HG03097 (cell line): Measurements from ENCODE around the gene MCM7.
A peak's percentile ranks its signal among the peaks of the same experiment; 100 is the strongest.

Experiments used
- ATAC-seq: cut with Tn5 transposase; IDR thresholded peaks from one replicate; pipeline ENCODE4 v1.9.1; 2021; ENCODE audit not compliant: unreplicated experiment, low FRiP score

MCM7 gene

DNA sequence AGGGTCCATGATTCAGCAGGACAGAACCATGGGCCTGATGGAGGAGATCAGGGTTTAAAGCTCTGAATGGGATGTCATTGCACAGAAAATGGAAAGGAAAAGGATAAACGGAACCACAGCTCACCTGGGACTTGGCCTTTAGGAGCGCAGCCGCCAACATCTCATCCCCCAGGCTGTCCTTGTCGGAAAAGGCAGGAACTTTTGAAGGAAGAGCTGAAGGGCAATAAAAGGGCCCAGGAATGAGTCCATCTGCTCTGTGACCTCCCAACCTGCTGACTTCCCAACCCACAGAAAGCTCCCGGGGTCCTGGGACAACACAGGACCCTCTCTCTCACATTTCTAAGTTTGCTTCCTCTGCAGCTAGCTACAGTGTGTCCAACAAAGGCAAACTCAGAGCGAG lies 25.8 kb downstream of the MCM7 start:
- no peak for ATAC-seq

DNA sequence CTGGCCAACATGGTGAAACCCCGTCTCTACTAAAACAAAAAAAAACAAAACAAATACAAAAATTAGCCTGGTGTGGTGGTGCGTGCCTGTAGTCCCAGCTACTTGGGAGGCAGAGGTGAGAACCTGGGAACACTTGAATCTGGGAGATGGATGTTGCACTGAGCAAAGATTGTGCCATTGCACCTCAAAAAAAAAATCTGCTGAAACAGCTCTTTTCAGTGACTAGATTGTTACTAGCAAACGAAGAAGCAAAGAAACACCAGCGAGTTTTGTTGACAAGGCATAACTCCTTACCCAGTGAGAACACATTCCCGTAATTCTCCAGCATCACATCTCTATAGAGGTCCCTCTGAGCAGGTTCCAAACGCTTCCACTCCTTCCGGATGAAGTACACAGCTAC lies 26.4 kb downstream of the MCM7 start:
- ATAC-seq = no peak

DNA sequence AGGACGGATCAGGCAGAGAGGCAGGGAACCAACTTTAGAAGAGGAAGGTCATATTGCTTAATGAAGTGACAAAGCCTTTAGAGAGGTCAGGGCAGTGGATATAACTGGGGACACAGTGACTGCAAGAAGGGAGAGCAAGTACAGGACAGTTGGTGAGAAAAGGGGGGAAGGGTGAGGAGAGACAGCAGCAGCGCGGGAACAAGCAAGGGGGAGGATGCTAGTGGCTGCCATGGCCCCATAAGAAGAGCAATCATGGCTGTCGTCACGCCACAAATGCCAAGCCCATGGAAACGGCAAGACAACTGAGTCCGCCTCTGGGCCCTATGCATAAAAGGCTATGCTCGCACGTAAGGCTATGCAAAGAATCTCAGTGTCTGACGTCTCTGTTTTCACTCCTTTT lies 28.7 kb downstream of the MCM7 start:
- ATAC-seq = no peak

DNA sequence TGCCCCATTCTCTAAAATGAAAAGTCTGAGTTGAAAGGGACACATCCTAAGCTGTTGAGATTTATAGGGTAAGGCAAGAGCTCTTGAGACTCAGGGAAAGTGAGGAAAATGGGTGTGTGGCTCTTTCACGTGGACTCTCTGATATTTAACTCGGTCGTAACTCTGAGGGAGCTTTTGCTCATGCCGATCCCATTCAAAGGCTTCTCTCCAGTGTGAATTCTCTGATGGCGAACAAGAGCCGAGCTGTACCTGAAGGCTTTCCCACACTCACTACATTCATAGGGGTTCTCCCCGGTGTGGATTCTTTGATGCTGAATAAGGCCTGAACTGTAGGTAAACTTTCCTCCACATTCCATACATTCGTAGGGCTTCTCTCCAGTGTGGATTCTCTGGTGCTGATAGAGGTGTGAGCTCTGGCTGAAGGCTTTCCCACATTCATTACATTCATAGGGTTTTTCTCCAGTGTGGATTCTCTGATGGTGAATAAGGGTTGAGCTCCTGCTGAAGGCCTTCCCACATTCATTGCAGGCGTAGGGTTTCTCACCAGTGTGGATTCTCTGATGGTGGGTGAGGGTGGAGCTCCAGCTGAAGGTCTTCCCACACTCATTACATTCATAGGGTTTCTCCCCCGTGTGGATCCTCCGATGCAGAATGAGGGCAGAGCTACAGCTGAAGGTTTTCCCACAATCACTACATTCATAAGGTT lies 30.0 kb downstream of the MCM7 start:
- no peak for ATAC-seq

DNA sequence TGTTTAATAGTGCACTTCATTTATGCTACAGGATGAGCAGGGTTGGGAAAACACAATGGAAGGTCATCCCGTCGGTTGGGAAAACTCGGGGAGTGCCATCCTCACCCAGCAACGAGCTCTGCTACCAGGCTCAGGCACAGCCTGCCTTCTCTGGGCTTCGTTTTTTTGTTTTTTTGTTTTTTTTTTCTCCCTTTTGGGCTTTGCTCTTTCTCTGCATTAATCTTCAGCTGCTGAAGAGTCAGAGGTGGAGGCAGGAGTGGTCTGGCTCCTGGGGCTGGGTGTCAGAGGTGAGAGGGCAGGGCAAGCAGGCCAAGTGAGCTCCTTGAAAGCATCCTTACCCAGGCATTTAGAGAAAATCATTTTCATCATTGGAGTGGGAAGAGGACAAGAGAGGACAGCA lies 31.2 kb downstream of the MCM7 start:
- ATAC-seq = no peak

DNA sequence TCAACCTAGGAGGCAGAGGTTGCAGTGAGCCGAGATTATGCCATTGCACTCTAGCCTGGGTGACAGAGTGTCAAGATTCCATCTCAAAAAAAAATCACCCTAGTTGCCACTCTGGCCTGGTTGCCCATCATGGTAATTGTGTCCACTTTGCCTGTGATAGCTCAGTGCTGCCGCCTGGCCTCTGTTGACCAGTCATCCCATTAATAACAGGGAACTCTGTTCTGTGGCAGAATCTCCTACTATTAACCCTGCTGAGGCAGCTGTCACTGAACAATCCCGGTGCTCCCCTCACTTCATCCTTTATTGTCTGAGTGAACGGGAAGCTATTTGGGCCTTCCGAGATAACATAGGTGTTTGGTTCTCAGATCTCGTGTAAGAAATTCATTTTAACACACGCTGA lies 34.2 kb downstream of the MCM7 start:
- ATAC-seq = no peak

DNA sequence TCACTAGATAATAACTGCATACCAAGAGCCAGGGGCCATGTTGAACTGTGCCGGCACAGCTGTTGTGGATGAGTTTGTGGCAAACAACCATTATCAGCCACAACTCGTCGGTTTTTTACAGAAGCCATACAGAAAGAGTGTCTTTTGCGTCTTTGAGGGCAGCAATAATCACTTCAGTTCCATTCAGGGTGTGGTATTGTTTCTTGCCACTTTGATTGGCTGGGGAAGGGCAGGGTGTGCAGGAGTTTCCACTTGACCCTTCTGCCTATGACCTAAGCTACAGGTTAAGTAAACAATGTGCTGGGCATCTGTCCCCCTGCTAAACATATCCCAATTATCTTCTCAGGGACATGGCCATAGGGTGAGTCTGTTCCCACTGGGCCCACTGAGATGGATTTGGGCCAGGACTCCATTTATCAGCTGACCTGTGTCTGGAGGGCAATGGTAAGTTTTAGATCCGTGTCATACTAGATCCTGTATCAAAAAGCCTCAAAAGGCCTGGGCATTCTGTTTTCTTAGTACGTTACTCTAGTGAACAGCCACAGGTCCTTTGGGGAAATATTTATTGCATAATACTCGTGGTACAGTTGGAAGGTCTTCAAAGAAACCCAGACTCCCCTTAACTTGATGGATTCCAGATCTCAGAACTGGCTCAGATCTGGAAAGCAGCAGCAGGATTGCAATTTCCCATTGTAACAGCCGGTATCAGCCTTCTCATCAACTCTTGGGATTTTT lies 35.6 kb downstream of the MCM7 start:
- ATAC-seq = no peak

DNA sequence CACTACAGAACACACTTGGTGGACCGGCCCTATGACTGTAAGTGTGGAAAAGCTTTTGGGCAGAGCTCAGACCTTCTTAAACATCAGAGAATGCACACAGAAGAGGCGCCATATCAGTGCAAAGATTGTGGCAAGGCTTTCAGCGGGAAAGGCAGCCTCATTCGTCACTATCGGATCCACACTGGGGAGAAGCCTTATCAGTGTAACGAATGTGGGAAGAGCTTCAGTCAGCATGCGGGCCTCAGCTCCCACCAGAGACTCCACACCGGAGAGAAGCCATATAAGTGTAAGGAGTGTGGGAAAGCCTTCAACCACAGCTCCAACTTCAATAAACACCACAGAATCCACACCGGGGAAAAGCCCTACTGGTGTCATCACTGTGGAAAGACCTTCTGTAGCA lies 37.0 kb downstream of the MCM7 start:
- no peak for ATAC-seq

DNA sequence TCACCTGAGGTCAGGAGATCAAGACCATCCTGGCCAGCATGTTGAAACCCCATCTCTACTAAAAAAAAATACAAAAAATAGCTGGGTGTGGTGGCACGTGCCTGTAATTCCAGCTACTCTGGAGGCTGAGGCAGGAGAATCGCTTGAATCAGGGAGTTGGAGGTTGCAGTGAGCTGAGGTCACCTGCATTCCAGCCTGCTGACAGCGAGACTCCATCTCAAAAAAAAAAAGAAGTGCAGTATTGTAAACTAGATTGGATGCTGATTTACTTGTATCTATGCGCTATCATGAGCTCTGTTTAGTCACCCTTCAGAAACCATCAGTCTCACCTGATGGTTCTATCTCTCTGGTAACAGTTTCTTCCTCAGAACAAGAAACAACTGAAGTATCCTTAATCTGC lies 37.8 kb downstream of the MCM7 start:
- no peak for ATAC-seq

DNA sequence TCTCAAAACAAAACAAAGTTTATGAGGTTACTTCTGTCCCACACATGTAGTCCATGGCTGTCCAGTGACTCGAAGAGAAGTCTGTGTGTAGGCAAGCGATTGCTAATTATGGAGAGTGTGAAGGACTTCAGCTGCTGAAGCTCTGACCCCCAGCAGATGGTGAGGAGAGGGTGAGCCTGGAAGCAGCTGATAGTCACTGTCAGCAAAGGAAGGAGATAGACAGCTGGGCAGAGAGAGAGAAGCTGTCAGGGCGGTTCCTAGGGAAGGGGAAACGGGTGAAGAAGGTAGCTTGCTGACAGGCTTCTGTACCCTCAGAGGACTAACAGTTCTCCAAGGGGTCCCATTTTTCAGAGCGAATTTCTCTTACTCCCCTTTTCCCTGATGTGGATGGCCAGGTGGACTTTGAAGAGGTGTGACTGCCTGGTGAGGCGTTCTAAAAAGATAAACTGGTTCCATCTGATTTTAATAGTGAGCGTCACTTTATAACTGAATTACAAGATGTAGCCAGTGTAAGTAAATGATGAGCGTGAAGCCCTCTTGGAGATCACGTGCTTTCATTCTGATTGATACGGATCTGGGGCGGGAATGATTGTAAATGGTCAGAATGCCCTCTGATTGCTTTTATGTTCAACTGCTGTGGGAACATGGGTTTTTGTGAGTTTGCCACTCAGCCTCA lies 39.5 kb downstream of the MCM7 start:
- ATAC-seq = no peak

DNA sequence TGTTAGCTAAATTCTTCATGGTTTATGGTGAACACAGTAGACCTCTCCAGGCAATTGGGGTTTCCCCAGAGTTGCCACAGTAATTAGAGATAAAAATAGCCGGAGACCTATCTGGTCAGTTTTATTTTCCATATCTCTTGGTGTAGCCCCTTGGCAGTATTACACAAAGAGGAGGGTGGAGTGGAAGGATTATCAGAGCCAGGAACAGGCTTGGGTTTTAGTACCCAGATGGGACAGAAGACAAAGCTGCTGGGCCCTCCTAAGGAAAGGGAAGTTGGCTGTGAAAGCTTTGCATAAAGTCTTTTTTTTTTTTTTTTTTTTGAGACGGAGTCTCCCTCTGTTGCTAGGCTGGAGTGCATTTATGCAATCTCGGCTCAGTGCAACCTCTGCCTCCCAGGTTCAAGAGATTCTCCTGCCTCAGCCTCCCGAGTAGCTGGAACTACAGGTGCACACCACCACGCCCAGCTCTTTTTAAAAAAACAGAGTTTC lies 41.9 kb downstream of the MCM7 start:
- ATAC-seq = no peak

DNA sequence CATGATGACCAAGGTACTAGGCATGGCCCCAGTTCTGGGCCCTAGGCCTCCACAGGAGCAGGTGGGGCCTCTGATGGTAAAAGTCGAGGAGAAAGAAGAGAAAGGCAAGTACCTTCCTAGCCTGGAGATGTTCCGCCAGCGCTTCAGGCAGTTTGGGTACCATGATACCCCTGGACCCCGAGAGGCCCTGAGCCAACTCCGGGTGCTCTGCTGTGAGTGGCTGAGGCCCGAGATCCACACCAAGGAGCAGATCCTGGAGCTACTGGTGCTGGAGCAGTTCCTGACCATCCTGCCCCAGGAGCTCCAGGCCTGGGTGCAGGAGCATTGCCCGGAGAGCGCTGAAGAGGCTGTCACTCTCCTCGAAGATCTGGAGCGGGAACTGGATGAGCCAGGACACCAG lies 44.2 kb downstream of the MCM7 start:
- ATAC-seq = no peak

DNA sequence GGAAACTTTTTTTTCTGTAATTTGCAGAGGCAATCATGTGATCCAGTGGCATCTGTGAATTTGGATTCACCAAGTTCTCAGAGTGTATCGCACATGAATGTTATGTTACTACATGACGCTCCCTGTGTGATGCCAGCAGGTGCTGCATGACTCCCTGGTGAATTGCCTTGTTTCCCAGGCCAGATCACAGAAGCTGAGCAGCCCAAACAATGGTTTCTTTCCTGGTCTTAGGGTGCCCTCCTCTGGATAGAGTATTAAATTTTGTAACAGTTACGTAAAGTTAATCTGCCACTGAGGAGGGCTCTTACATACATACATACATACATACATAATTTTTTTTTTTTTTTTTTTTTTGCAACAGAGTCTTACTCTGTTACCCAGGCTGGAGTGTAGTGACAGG lies 48.0 kb downstream of the MCM7 start:
- ATAC-seq = no peak

DNA sequence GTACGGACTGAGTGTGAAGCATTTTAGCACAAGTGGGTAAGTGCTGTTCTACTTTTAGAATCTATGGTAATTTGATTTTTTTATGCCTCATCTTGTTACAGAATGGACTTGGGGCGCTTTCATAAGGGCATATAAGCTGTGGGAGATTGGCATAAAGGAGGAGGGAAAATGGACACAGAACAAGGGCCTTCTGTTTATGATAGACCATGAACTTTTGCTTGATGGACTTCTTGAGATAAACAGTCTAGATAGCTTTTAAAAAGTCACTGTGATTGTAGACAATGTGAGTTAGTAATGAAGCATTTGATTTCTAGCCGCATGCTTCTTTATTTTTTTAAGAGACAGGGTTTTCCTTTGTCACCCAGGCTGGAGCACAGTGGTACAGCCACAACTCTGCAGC lies 49.6 kb downstream of the MCM7 start:
- ATAC-seq = no peak

DNA sequence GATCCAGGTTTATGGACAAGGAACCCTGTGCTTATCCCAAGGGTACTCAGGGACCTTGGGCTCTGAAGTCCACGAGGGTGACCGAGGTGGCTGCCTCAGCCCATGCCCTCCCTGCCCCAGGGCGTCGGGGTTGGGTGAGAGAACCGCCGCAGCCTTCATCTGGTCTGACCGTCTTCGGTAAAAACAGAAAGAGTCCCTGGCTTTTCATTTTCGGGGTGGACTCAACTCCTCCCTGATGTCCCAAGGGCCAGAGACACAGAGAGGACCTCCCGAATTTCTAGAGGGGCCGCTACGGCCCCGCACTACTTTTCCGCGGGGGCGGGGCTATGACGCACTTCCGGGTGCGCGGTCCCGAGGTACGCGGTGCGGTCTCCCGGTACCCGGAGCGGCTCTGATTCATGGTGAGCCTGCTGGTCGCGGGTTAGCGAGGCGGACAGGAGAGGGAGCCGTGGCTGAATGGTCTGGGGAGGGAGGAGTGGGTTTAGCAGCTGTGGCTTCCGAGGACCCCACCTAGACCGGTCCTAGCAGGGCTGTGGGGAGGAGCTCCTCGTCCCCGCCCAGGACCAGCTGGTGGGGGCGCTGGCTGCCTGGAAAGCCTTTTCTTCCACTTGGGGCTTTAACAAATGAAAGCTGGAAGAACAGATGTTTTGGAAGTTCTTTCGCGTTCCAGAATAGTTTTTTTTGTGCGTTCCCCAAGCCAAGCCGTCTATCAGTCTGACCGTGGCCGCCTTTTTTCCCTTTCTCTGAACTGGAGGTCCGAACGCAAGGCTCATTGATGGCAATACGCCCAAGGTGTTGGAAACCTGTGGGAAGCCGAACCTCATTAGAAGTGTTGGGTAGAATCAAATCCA lies 51.5 kb downstream of the MCM7 start, which contains the start of gene ZSCAN21:
Gene ZSCAN21 (plus strand): TSS at position 334 of the 851 bp plus-strand sequence. CDS start 7,233 bp downstream, outside the sequence.
- ATAC-seq = peak; percentile 60

DNA sequence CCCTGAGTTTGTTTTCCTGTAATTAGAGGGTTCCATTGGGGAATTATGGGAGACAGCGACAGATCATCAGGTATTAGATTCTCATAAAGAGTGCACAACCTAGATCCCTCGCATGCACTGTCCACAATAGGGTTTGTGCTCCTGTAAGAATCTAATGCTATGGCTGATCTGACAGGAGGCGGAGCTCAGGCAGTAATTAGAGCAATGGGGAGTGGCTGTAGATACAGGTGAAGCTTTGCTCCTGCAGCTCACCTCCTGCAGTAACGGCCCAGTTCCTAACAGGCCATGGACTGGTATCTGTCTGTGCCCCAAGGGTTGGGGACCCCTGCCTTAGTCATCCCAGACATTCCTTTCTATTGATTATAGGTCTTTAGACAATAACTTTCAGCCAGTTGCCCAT lies 52.5 kb downstream of the MCM7 start:
- ATAC-seq = no peak

DNA sequence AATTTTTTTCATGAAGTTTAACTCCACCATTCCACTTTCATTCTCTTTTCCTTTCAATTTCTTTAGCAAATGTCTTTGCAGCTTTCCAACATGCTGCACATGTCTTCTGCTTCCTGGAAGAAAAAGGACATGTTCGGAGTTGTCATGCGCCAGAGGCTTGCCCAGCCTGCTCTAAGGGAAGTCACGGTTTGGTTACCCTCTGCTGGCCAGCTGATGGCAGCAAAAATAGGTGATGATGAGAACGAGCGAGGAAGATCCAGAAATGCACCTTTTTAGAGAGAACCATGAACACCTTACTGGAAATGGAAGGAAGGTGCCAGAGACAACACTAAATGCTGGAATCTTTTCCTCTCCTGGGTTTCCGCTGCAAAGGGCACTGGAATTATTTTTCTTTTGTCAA lies 56.5 kb downstream of the MCM7 start:
- no peak for ATAC-seq
